GM08714 (cell line): Measurements from ENCODE around the gene AOPEP.

ENCODE experiments used
- H3K4me3 ChIP-seq: fragments of 200-500 bp; sonication (Bioruptor generic); 2 replicates; pipeline ENCODE4 v1.5.1; 2014; ENCODE audit warnings: mild to moderate bottlenecking, low read length, inconsistent platforms
- ZNF274 ChIP-seq: IDR thresholded peaks from 2 replicates; pipeline ENCODE4 v1.6.1; 2012; ENCODE audit warnings: mild to moderate bottlenecking, low read depth, low read length

Gene AOPEP

DNA sequence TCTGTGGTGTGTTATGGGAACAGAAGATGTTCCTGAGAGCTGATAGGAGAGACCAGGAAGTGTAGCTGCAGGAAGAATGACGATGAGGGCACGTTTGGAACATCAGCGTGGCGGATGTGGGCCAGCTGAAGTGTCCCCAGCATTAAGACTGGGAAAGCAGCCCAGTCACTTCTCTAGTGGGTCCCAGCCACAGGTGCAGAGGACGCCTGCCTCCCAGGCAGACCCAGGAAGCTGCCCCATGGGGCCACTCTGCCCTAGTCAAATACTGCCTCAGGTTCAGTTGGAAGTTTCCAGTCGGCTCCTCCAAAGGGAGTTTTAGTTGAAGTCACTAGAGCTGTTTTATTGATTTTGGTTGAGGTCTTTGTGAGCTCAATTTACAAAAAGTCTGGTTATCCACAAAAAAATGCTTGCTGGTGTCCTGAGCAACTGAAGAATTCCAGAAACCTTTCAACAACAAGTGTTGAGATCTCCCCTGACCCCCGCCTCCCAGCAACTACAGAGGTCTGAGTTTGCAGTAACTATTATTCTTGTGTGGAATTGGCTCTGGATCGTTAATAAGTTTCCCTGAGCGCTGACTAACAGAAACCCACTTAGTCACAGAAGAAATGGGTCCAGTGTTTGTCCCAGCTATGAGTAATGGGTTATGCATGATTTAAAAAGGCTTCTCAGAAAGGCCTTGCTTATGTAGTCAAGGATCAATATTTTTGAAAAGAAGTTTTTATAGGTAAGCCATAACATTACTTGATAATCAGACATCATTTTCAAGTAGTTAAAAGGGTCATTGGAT lies 296.9 kb downstream of the AOPEP start:
- TF ChIP-seq ZNF274: no peak
- no peak overlapping the region for H3K4me3 ChIP-seq

DNA sequence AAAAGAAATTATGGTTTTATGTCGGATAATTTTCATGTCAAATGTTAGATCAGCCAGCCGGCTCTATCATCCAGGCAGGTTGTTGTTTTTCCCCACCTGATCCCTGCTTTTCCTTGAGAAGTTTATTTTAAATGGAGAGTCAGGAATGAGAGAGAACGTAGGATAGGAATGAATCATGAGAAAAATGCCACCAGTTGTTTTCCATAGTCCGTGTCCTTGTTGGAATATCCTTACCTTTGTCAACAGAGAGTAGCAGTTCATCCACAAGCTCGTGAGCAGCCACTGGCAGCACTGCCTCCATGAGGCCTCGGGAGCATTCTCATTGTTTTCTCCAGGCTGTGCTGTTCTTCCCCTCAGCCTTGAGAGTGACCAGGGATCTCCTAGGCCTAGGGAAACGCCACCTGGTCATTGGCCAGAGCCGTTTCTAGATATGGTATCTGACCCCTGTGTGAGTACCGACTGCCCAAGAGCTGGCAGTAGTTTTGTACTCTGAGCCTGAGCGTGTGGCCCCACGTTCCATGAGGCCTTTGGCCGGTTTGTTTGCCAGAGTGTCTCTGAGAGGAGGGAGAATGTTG lies 297.7 kb downstream of the AOPEP start:
- H3K4me3 ChIP-seq: no peak overlapping the region
- no peak for TF ChIP-seq ZNF274

DNA sequence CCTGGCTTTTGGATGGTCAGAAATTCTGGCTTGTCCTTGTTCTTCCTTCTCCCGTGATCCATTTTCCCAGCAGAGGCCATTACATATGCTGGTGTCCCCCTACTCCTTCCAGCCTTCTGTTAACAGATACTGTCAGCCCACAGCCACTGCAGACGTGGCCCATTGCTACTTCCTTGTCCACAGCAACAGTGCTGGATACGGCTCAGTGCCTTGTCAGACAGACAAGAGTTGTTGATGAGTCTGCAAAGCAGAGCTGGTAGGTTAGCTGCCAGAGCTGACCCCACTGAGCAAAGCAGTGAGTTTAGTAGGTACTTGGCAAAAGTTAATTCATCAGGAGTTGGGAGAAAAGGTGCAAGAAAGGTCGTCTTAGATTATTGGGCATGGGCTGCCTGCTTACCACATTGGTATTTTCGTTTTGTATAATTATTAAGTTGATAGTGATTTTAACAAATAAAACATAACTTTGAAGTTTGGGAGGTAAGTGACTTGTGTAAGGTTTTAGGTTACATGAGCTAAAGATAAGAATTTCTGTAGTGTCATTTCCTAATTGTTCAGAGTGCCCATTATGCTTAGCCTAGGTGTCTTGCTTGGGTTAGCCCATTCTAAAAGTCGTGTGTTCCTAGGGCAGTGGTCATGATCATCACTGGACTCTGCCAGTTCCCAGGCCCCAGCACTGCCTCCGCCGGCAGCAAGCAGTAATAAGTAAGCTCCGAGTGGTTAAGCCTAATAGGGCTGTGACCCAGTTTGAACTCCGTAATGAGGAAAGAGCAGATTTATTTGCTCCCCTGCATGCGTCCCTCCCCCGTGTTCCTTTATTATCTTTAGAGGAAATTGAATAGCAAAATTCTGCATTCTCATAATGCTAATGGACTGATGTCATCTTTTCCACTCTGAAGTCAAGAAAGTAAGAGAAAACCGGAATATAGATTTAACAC lies 299.0 kb downstream of the AOPEP start:
- no peak overlapping the region for H3K4me3 ChIP-seq
- no peak for TF ChIP-seq ZNF274

DNA sequence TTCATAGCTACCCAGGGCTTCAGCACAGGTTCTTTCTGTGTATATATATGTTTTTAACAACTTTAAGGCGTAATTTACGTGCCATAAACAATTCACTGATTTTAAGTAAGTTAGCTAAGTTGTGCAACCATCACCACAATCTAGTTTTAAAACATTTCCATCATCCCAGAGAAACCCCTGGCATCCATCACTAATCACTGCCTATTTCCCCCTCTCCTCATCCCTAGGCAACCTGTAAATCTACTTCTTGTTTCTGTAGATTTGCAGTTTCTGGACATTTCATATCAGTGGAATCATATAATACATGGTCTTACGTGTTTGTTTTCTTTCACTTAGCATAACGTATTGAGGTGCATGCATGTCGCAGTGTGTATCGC lies 299.6 kb downstream of the AOPEP start:
- no peak for TF ChIP-seq ZNF274
- H3K4me3 ChIP-seq: no peak overlapping the region

DNA sequence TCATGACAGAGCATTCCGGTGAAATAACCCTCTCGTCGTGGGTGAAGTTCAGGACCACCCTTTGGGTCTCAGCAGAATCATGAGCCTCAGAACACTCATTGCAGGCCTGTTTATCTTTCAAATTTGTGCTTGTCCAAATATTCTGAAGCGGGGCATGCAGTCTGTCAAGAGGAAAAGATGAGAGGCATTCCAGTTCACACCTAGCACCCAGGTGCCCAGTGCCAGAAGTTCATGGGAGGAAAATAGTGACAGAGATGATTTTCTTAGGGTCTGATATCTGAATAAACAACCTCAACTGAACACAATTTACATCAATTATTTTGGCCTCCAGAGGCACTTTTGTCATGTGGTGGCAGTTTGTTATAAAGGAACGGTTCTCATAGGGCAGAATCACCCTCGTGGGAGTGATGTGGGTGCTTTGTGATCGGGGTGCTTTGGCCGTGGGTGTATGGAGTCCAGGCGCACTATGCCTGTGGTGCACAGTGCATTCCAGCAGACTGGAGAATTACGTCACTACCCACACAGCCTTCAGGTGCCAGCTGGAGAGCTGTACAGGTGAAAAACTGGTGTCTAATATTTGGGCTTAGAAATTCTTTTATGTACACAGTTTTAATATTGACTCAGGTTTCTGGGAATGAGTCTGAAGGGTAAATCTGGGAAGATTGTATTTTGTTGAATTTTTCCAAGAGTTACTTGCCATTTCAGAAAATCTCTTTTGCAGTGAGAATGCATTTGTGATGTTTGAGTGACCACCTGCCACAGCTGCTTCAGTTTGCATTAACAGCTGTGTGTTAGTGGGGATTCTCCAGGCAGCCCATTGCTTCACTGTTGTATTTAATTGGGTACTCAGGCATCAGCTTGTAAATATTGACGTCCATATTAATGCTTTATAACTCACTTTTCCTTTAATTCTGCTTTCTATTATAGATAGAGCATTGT lies 301.7 kb downstream of the AOPEP start:
- TF ChIP-seq ZNF274: no peak
- no peak overlapping the region for H3K4me3 ChIP-seq

DNA sequence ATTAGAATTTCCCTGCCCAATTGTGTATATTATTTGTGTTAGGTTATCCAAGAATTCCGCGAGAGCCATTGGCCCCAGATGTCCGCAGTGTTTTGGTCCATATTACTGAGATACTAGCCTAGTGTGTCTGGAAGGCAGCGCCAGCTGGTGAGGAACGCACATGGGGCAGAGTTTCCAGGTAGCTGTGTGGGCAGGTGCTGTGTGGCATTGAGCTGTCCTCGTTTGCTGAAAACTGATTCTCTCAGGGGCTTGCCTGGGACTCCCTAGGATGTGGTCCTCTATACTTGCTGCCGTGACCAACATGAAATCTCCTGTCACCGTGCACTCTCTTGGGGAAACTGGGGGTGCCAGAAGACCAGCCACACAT lies 302.3 kb downstream of the AOPEP start:
- no peak for TF ChIP-seq ZNF274
- H3K4me3 ChIP-seq: no peak overlapping the region

DNA sequence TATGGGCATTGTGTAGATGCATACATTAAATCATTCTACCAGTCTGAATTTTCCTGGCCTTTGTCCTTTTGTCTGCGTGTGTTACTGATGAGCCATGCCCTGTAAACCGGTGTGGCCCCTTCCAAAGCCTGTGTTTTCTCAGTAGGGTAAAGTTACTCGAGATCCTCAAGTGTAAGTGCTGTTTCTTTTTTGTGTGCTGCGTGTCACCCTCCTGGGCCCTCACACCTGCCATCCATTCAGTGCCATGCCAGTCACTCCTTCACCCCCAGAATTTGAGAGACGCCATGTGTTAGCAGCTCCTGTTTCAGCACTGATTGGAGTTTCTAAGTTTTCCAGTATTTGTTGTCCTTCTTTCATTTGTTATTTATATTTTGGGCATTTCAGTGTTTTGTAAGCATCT lies 302.8 kb downstream of the AOPEP start:
- no peak overlapping the region for H3K4me3 ChIP-seq
- no peak for TF ChIP-seq ZNF274

DNA sequence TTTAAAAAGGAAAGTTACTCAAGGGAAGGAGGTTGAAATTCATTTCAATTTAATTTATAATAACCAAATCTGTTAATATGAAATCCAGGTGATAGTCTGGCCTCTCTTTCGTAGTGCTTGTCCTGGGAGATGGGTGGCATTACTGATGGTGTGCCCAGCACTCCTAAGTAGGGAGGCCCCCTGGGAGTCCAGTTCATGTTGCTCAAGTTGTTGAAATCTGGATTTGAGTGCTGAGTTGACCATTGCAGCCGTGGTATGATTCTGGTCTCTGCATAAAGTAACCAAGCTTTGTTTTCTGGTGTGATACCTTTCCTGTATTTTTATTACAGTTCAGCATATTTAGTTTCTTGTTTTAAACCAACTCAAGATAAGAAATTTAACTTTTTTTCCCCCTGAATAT lies 303.2 kb downstream of the AOPEP start:
- TF ChIP-seq ZNF274: no peak

DNA sequence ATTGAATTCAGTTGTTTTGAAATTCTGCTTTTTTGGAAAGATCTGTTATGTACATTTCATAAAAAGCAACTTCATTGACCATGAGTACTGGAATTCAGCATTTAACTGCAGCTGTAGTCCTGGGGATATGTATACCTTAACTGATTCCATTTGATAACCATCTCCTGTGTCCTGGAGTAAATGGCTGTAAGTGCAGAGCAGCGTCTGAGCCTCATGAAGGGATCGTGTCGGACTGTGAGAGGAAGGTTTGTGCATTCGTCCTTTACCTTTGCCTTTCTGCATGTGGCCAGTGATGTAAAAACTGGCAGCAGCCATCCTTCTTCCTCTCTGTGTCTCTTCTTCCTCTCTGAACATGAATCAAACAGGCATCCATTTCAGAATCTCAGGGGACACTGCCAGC lies 303.8 kb downstream of the AOPEP start:
- no peak for TF ChIP-seq ZNF274
- no peak overlapping the region for H3K4me3 ChIP-seq

More for the DNA sequence above, 303.2 kb downstream of the AOPEP start:
- H3K4me3 ChIP-seq: no peak overlapping the region

DNA sequence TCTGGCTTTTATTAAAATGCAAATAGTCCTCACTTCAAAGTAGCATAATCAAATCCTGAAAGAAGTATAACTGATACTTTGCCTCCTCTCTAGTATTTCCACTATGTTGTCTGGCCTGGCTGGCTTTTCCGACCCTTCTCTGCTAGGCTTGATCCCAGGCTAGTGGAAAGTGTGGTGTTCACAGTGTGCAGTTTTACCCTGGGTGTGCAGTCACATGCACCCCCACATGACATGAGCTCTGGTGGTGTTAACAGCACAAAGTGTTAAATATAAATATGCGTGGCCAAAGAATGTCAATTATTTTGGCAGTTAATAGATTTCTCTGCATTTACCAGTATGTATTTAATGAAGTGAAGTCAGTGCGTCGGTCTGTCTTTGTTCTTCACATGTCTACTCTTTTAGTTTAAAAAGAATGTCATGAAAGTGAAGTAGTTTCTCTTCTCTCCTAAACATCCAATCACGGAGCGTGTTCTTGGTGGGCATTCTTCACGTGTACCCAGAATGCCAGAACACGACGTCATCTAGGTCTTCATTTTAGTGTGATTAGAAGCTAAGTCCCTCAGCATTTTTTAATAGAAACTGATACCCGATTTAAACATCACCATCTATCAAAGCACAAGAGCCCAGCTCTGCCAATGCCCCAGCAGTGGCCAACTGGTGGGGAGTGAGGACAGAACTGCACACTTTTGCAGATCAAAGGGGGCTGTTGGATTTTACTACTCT lies 304.6 kb downstream of the AOPEP start:
- no peak for TF ChIP-seq ZNF274

DNA sequence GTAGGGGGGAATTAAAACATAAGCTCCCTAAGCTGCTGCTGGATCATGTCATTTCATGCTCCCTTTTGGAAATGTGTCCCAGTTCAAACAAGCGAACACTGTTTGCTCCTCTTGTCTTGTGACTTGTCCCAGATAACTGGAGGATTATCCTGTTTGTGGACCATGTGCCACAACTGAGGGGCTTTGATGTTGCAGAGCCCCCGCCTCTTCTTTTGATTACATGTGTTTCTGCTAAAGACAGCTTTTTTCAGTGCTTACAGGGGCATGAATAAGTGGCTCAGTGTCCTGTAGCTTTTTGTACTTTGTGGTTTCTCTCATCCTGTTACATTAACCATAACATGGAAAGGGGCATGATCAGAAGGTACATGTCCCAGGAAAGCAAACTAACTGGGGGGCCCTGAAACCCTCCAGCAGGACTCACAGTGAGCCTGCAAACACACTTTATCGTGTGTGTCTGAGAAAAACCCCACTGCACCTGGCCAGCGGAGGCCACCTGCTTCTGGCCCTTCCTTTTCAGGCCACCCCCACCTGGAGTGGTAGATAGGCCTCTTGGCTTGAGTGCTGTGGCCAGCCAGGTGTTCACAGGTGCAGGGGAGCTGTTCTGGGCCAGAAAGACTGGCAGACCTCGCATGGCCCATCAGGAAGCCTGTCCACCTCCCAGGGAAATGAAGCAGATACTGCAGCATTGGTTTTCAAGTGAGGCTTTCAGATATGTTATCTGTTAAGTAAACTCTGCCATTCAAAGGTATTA lies 305.4 kb downstream of the AOPEP start:
- no peak for TF ChIP-seq ZNF274
- H3K4me3 ChIP-seq: no peak overlapping the region

More for the DNA sequence above, 304.6 kb downstream of the AOPEP start:
- no peak overlapping the region for H3K4me3 ChIP-seq

DNA sequence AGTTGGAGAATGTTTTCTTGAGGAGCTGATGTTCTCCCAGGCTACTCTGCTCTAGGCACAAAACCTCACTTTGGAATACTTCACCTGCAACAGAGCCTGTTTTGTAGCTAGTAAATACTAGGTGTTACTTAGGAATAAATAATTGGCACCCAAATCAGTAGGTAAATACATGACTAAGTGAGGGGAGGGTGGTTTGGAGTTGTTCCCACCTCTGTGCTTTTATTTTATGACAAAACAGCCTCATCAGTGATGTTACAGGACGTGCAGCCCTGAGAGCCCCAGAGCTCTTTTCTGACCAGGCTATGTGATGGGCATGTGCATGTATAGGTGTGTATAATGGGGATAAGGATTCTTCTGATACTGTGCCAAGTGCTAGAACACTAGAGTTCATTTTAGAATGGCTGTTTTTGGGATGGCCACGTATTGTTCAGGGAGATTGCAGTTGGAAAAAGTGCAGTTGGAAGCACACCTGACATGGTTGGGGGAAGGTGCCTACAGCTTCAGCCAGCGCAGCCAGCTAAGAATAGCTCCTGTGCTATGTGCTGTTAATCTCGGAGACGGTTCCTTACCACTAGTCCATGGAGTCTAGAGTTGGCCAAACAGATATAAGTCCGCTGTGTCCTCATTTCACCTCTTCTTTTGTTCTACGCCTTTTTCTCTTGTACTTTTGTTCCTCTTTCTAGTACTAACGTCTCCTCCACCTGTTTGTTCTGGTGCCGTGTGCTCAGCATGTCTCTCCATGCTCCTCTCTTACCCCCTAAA lies 306.3 kb downstream of the AOPEP start:
- no peak overlapping the region for H3K4me3 ChIP-seq
- TF ChIP-seq ZNF274: no peak

DNA sequence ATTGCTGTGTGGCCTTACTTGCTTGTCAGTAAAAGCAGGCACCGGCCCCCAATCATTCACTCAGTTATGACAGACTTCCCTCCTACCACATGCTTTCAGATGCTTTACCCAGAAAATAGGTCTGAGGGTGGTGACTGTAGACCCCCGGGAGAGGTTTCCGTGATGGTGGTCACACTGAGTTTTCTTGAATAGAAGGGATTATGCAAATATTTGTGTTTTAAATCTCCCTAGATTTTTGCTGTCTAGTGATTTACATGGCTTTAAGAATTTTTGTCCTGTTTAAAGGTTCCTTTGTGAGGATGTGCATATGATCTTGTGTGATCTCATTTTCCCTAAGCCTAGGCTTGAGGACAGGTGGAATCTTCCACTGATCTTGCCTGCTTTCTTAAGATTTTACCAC lies 309.3 kb downstream of the AOPEP start:
- no peak overlapping the region for H3K4me3 ChIP-seq
- TF ChIP-seq ZNF274: no peak
